Natural killer cell (primary cell): ENCODE data around the gene PRSS57. TPM values are rescaled to one million over a fixed set of nuclear protein-coding genes. Genes with fewer than 3 reads are reported as not detected.

Experiments
- ATAC-seq, 3 donors: fragments of 150-1000 bp in 2 of 3; fragments of 200-7000 bp in 1 of 3; cut with Tn5 transposase; 1 replicate in 1 of 3; 2 replicates in 2 of 3; pipeline ENCODE4 v1.10.0; 2021; ENCODE audit warnings: mild to moderate bottlenecking in 2 of 3, moderate library complexity in 2 of 3
- DNase-seq, 2 donors: peaks; one replicate each; pipeline versions ENCODE4 v3.0.0 to v3.0.0-alpha.2; 2013 to 2021; ENCODE audit warnings: mixed read lengths in 1 of 2
- H3K27ac ChIP-seq: one replicate; pipeline ENCODE4 v1.5.1; 2013; ENCODE audit warnings: mild to moderate bottlenecking, low read length
- H3K27me3 ChIP-seq: one replicate; pipeline ENCODE4 v1.6.1; 2013; ENCODE audit warnings: low read length; ENCODE audit not compliant: control insufficient read depth, insufficient read depth
- H3K36me3 ChIP-seq: one replicate; pipeline ENCODE4 v1.6.1; 2013; ENCODE audit warnings: low read length; ENCODE audit not compliant: control insufficient read depth, insufficient read depth
- H3K4me1 ChIP-seq: one replicate; pipeline ENCODE4 v1.6.1; 2013; ENCODE audit warnings: low read length; ENCODE audit not compliant: control insufficient read depth, insufficient read depth
- H3K4me3 ChIP-seq: one replicate; pipeline ENCODE4 v1.5.1; 2013; ENCODE audit warnings: low read length
- H3K9me3 ChIP-seq: one replicate; pipeline ENCODE4 v1.6.1; 2013; ENCODE audit warnings: low read length; ENCODE audit not compliant: control insufficient read depth, insufficient read depth
- H3K27ac Mint-ChIP-seq, 2 donors: one replicate each; pipeline ENCODE4 v1.8.0; 2022; ENCODE audit warnings: mild to moderate bottlenecking in 2 of 2, mixed read lengths in 2 of 2, moderate library complexity in 1 of 2
- H3K27me3 Mint-ChIP-seq, 2 donors: one replicate each; pipeline ENCODE4 v1.8.0; 2022; ENCODE audit warnings: low read depth in 2 of 2, mixed read lengths in 2 of 2
- H3K36me3 Mint-ChIP-seq: one replicate; pipeline ENCODE4 v1.8.0; 2022; ENCODE audit warnings: mixed read lengths
- H3K4me1 Mint-ChIP-seq, 2 donors: one replicate each; pipeline ENCODE4 v1.8.0; 2022; ENCODE audit warnings: mixed read lengths in 2 of 2
- H3K4me3 Mint-ChIP-seq: one replicate; pipeline ENCODE4 v1.8.0; 2022; ENCODE audit warnings: mild to moderate bottlenecking, moderate library complexity, mixed read lengths
- H3K9me3 Mint-ChIP-seq, 2 donors: one replicate each; pipeline ENCODE4 v1.8.0; 2022; ENCODE audit warnings: mixed read lengths in 2 of 2
- CTCF ChIP-seq: fragments of 200-600 bp; IDR thresholded peaks from one replicate; pipeline ENCODE4 v1.8.0; 2022; ENCODE audit warnings: antibody characterized with exemption
- WGBS: methylation state at CpG from one replicate; pipeline ENCODE4 v1.1.7; 2013; ENCODE audit warnings: missing lambda C conversion rate; ENCODE audit not compliant: insufficient coverage; 5-methylcytosine and 5-hydroxymethylcytosine counted together
- intact Hi-C: fragments of 100-400 bp; cut with micrococcal nuclease; formaldehyde crosslinking; loops from one replicate; pipeline ENCODE4 v1.14.2; 2022
- total RNA-seq, 4 donors: library from RNA; stranded (reverse); fragments of 120-200 nt in 1 of 4; gene quantifications; one replicate each; pipeline versions ENCODE4 v1.2.3 to v1.2.4, GENCODE V29; 2013 to 2022

PRSS57 gene
- total RNA-seq, 3 donors from 2014 or later (not counting 1 experiment from before 2014, with no cell fraction given), result 1.5 to 11.7 (median 4.5) TPM

- Histone ChIP-seq H3K36me3 (no peaks in the 10 kb centered on the region), H3K4me3 (no peak overlapping the region), H3K9me3 (no peaks in the 10 kb centered on the region), H3K27me3 (no peaks in the 10 kb centered on the region), H3K4me1 (peaks cover 10% of the 10 kb centered on the region), H3K27ac (no peak overlapping the region)
- H3K27me3 Mint-ChIP-seq, result peaks cover 0 to 3% of the 10 kb centered on the region in 2 donors
- TF ChIP-seq CTCF, result no peak
- DNase-seq (no peak), ATAC-seq (no peak)
- intact Hi-C loops, result no loop called here
- WGBS, result 70% methylated on average over 26 of the region's 26 CpGs
- no peak overlapping the region for H3K27ac Mint-ChIP-seq
- H3K36me3 Mint-ChIP-seq, result no peaks in the 10 kb centered on the region
- H3K4me3 Mint-ChIP-seq, result no peak overlapping the region
- H3K9me3 Mint-ChIP-seq, result no peaks in the 10 kb centered on the region
- H3K4me1 Mint-ChIP-seq, result peaks cover 0 to 7% of the 10 kb centered on the region in 2 donors
These were observed 32.8 kb upstream of the PRSS57 start for GRCh38 chr19:728011-728410.

- Histone ChIP-seq H3K27ac (no peak overlapping the region), H3K9me3 (no peaks in the 10 kb centered on the region), H3K36me3 (no peaks in the 10 kb centered on the region), H3K27me3 (no peaks in the 10 kb centered on the region), H3K4me1 (peaks cover 3% of the 10 kb centered on the region), H3K4me3 (no peak overlapping the region)
- DNase-seq, result no peak
- Mint-ChIP-seq H3K4me1 (no peaks in the 10 kb centered on the region), H3K4me3 (no peak overlapping the region), H3K9me3 (no peaks in the 10 kb centered on the region), H3K27ac (no peak overlapping the region), H3K27me3 (peaks cover 0 to 3% of the 10 kb centered on the region in 2 donors), H3K36me3 (no peaks in the 10 kb centered on the region)
- ATAC-seq, result no peak
- TF ChIP-seq CTCF, result no peak
- intact Hi-C loops, result no loop called here
- WGBS, result 88% methylated on average over 43 of the region's 43 CpGs
These were observed 32.0 kb upstream of the PRSS57 start for GRCh38 chr19:726993-727956.

- peaks cover 3% of the 10 kb centered on the region for H3K27me3 ChIP-seq
- H3K4me3 Mint-ChIP-seq, result no peak overlapping the region
- no peaks in the 10 kb centered on the region for H3K4me1 ChIP-seq
- H3K36me3 Mint-ChIP-seq, result no peaks in the 10 kb centered on the region
- H3K4me1 Mint-ChIP-seq, result no peaks in the 10 kb centered on the region
- no peak for TF ChIP-seq CTCF
- no peaks in the 10 kb centered on the region for H3K9me3 Mint-ChIP-seq
- no peak overlapping the region for H3K27ac ChIP-seq
- H3K27ac Mint-ChIP-seq, result no peak overlapping the region
- H3K9me3 ChIP-seq, result no peaks in the 10 kb centered on the region
- H3K27me3 Mint-ChIP-seq, result peaks cover 0 to 6% of the 10 kb centered on the region in 2 donors
- H3K4me3 ChIP-seq, result no peak overlapping the region
- no peaks in the 10 kb centered on the region for H3K36me3 ChIP-seq
- intact Hi-C loops, result no loop called here
- ATAC-seq (no peak), DNase-seq (no peak)
- WGBS, result 85% methylated on average over 13 of the region's 13 CpGs
These were observed 30.3 kb upstream of the PRSS57 start for GRCh38 chr19:725461-726089.
